H1 (cell line): Measurements from ENCODE around the gene UNK. TPM values are rescaled to one million over a fixed set of nuclear protein-coding genes. Genes with fewer than 3 reads are reported as not detected.

ENCODE experiments used
- BACH1 ChIP-seq: IDR thresholded peaks from 2 replicates; pipeline ENCODE4 v1.6.1; 2012; ENCODE audit warnings: low read length, improper control_type of control experiment
- CHD1 ChIP-seq: IDR thresholded peaks from 2 replicates; pipeline ENCODE4 v1.6.1; 2012; ENCODE audit warnings: low read depth, low read length, improper control_type of control experiment
- CHD7 ChIP-seq: fragments of 300-600 bp; sonication (generic); IDR thresholded peaks from 2 replicates; pipeline ENCODE4 v1.7.1; 2012; ENCODE audit warnings: low read length, moderate library complexity, mild to moderate bottlenecking, inconsistent platforms; ENCODE audit not compliant: insufficient replicate concordance
- CTBP2 ChIP-seq: IDR thresholded peaks from 2 replicates; pipeline ENCODE4 v1.7.0; 2011; ENCODE audit warnings: borderline replicate concordance, mild to moderate bottlenecking, moderate library complexity, mixed read lengths, low read length; ENCODE audit not compliant: insufficient read depth, insufficient read length
- E2F6 ChIP-seq: IDR thresholded peaks from 2 replicates; pipeline ENCODE4 v1.6.1; 2012; ENCODE audit warnings: inconsistent platforms
- KDM5A ChIP-seq: fragments of 200-600 bp; IDR thresholded peaks from 2 replicates; pipeline ENCODE4 v1.7.1; 2012; ENCODE audit warnings: mild to moderate bottlenecking, low read length, inconsistent platforms, mixed read lengths
- NANOG ChIP-seq: IDR thresholded peaks from 2 replicates; pipeline ENCODE4 v1.6.1; 2011; ENCODE audit warnings: low read length, low read depth, mild to moderate bottlenecking, inconsistent platforms; ENCODE audit not compliant: insufficient read depth, poor library complexity, severe bottlenecking
- RBBP5 ChIP-seq: IDR thresholded peaks from 2 replicates; pipeline ENCODE4 v1.7.1; 2012; ENCODE audit warnings: low read depth, mild to moderate bottlenecking, inconsistent platforms, low read length, moderate library complexity, borderline replicate concordance
- polyA plus RNA-seq, 7 experiments: library from polyadenylated mRNA; depleted of rRNA in 3 of 7; stranded (reverse) in 5 of 7; unstranded in 2 of 7; fragments of >200 nt in 5 of 7; fragments of 200-250 nt in 2 of 7; gene quantifications; 1 replicate in 5 of 7; 2 replicates in 1 of 7; 4 replicates in 1 of 7; pipeline versions ENCODE4 v1.2.1 to v1.2.3, GENCODE V29; 2011 to 2013; ENCODE audit warnings: missing spikeins in 2 of 7, mixed read lengths in 2 of 7
- total RNA-seq: library from RNA; stranded (reverse); fragmentation: NEBNext Ultra II Directional; extraction: Animal tissue kit (Norgen Biotek cat#: 25700); gene quantifications from 2 replicates; pipeline ENCODE4 v1.2.1, GENCODE V29; 2021

UNK gene
- total and polyA plus RNA-seq, 2 of the 8 experiments (the other 6 are each of a cell fraction or from before 2014, with no cell fraction given), result 24.2 to 33.3 TPM

GRCh38 chr17:75791254-75791653 lies 6.6 kb downstream of the UNK start (continued):
- TF ChIP-seq NANOG (no peak), RBBP5 (no peak), CHD7 (no peak), E2F6 (no peak), KDM5A (no peak), CTBP2 (no peak), CHD1 (no peak), BACH1 (no peak)
